ENCODE results near the gene SH3BGRL2. TPM values are rescaled to one million over a fixed set of nuclear protein-coding genes. Genes with fewer than 3 reads are reported as not detected.

The SH3BGRL2 gene
- total RNA-seq, 1 experiment from 2014 or later = 13.8 TPM

DNA sequence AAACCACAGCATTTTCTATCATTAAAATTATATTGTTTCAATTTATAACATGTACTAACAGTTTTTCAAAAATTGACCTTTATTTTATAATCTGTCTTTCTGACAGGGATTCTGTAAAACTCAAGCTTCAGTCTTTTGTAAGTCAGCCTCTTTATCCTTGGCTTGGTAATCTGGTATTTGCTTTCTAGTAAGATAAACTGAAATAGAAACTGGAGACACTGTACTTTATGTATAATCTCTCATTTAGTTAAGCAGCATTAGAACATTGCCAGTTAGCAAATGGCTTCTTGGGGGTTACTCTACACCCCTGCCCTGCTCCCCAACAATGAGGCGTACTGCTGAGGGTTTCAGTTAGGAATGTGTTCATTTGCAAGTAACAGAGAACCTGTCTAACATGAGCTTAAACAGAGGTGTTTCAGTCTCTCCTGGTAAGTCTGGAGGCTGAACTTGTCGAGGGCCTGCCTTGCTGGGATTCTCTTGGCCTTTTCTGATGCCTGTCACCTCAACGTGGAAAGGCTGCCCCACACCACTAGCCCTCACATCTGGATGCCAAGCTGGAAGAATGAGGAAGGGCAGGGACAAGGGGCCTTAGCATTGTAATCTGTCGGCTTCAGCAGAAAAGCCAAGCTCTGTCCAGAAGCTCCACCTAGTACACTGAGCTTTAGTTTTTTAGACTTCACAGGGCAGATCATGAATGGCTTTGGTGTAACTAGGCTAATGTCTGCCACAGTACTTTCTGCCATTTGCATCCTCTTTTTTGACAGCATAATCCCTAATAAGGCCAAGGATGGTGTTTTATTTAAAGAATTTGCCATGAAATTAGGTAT is 34.8 kb downstream of the SH3BGRL2 start:
- TF ChIP-seq FOXK1 (CRISPR knock-in tag; IDR thresholded peaks at IDR 0.05) = no peak
- no peak for TF ChIP-seq SP1 (CRISPR knock-in tag; conservative IDR thresholded peaks at IDR 0.05)
- TF ChIP-seq FOXP4 (CRISPR knock-in tag; IDR thresholded peaks at IDR 0.05) = no peak
- no peak for TF ChIP-seq ETV6 (CRISPR knock-in tag; IDR thresholded peaks at IDR 0.05)
- TF ChIP-seq, protein P1, sequence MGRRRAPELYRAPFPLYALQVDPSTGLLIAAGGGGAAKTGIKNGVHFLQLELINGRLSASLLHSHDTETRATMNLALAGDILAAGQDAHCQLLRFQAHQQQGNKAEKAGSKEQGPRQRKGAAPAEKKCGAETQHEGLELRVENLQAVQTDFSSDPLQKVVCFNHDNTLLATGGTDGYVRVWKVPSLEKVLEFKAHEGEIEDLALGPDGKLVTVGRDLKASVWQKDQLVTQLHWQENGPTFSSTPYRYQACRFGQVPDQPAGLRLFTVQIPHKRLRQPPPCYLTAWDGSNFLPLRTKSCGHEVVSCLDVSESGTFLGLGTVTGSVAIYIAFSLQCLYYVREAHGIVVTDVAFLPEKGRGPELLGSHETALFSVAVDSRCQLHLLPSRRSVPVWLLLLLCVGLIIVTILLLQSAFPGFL (CRISPR knock-in tag; IDR thresholded peaks at IDR 0.05; ENCODE audit: borderline replicate concordance) = no peak
- CTCF ChIA-PET = interaction anchor here (1.2 to 2.2 kb wide), 2 partner anchors 29 to 48 kb away, joined by 3 to 11 read pairs; no protein-coding TSS in a partner anchor

DNA sequence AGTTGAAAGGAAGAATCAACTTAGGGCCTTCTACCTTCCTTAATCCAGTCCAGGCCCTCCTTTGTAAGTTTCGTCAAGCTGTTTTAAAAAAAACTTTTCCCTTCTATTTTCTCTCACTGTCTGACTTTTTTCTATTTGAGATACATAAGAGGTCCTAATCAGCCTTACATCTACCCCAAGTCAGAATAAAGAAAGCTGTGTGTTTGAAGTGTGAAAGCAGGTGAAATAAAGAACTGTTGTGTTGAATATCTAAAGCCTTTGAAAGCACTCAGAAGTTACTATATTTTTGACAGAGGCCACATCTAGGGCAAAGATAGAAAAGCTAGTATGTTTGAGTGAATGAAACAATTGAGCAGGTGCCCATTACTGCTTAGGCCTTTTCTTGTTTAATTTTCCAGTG is 35.5 kb downstream of the SH3BGRL2 start:
- POLR2A ChIA-PET = no interaction called here
- Mint-ChIP-seq H3K36me3 (peaks cover 6% of the 10 kb centered on the region; the same call in 1 of the 2 replicates), H3K9me3 (peaks cover 7% of the 10 kb centered on the region), H3K27ac (no peak overlapping the region), H3K4me3 (no peak overlapping the region), H3K4me1 (peaks cover 54% of the 10 kb centered on the region), H3K27me3 (ENCODE audit: low read depth) (no peaks in the 10 kb centered on the region)
- CTCF ChIA-PET = interaction anchor here (1.2 to 2.2 kb wide), 2 partner anchors 28 to 47 kb away, joined by 3 to 11 read pairs; no protein-coding TSS in a partner anchor
- no peak for TF ChIP-seq ZNF512 (CRISPR knock-in tag; IDR thresholded peaks at IDR 0.05; ENCODE audit: borderline replicate concordance)
- no peak for TF ChIP-seq ELF4 (CRISPR knock-in tag; IDR thresholded peaks at IDR 0.05; ENCODE audit: low read depth)
- no peak for TF ChIP-seq CBFB (CRISPR knock-in tag; IDR thresholded peaks at IDR 0.05; ENCODE audit: low read depth)
- no peak for TF ChIP-seq FOXP4 (CRISPR knock-in tag; IDR thresholded peaks at IDR 0.05)
- TF ChIP-seq FOXJ3 (CRISPR knock-in tag; IDR thresholded peaks at IDR 0.05; ENCODE audit: borderline replicate concordance) = no peak
- no peak for TF ChIP-seq NR3C1 (CRISPR knock-in tag; conservative IDR thresholded peaks at IDR 0.05; ENCODE audit: low read depth)
- TF ChIP-seq, protein P2, sequence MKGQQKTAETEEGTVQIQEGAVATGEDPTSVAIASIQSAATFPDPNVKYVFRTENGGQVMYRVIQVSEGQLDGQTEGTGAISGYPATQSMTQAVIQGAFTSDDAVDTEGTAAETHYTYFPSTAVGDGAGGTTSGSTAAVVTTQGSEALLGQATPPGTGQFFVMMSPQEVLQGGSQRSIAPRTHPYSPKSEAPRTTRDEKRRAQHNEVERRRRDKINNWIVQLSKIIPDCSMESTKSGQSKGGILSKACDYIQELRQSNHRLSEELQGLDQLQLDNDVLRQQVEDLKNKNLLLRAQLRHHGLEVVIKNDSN (CRISPR knock-in tag; IDR thresholded peaks at IDR 0.05) = no peak
- TF ChIP-seq ZNF425 (CRISPR knock-in tag; conservative IDR thresholded peaks at IDR 0.05) = no peak
- TF ChIP-seq, protein P1 (CRISPR knock-in tag; IDR thresholded peaks at IDR 0.05; ENCODE audit: borderline replicate concordance) = no peak
- no peak for TF ChIP-seq FOXK1 (CRISPR knock-in tag; IDR thresholded peaks at IDR 0.05)
- ATAC-seq = no peak
- DNase-seq (ENCODE audit: low spot score) = no peak

More for the DNA sequence above, 34.8 kb downstream of the SH3BGRL2 start:
- H3K9me3 Mint-ChIP-seq = peaks cover 7% of the 10 kb centered on the region
- H3K27me3 Mint-ChIP-seq (ENCODE audit: low read depth) = no peaks in the 10 kb centered on the region
- ATAC-seq (peak; percentile 30), DNase-seq (ENCODE audit: low spot score) (no peak)
- peaks cover 6% of the 10 kb centered on the region; the same call in 1 of the 2 replicates for H3K36me3 Mint-ChIP-seq
- H3K4me3 Mint-ChIP-seq = no peak overlapping the region
- H3K4me1 Mint-ChIP-seq = peaks cover 47% of the 10 kb centered on the region
- POLR2A ChIA-PET = no interaction called here
- peak overlapping the region; percentile 60 for H3K27ac Mint-ChIP-seq
